Skeletal muscle cell (primary cell): ENCODE results near the gene CGREF1.
A peak's percentile ranks its signal among the peaks of the same experiment; 100 is the strongest.
"Not testable (repeated sequence)": the region's sequence is repeated elsewhere in the genome, so short reads cannot be mapped to it uniquely, and the experiment has no call there.

Experiments
- DNase-seq: peaks from one replicate; pipeline ENCODE4 v3.0.0-alpha.2; 2010; ENCODE audit warnings: low read depth
- H3K4me3 ChIP-seq: 2 replicates; pipeline ENCODE4 v1.5.1; 2011; ENCODE audit warnings: low read depth, mild to moderate bottlenecking, control low read depth, low read length, moderate library complexity

CGREF1 gene

GRCh38 chr2:27079233-27080139, 39.4 kb downstream of the CGREF1 start:
- DNase-seq, result no peak
- H3K4me3 ChIP-seq, result peak overlapping the region; percentile 84

GRCh38 chr2:27078267-27079194, 40.4 kb downstream of the CGREF1 start, which contains the start of gene EMILIN1:
Gene EMILIN1, plus strand, starts transcription at chr2:27078615. Its CDS starts 451 bp downstream, at chr2:27079066.
- DNase-seq, result peak; percentile 83
- peak within 1 kb of the TSS; percentile 84 for H3K4me3 ChIP-seq

DNA sequence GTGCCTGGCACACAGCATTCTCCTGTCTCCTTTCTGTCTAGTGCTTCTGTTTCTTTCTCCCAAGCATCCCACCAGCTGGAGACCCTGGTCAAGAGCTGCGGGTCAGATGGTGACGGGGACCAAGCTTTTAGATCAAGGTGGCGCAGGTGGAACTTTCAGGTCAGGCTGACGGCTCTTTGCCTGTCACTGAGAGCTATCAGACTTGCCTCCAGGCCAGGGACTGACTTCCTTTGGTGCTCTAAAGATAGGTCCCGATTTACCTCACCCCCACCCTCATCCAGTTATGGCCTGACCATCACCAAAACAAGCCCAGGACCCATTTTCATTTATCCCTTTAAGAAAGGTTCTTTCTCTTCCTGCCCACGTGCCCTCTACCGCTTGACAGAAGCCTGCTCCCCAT, 41.7 kb downstream of the CGREF1 start:
- no peak overlapping the region for H3K4me3 ChIP-seq
- DNase-seq, result no peak

GRCh38 chr2:27076323-27076722, 42.6 kb downstream of the CGREF1 start:
- DNase-seq, result no peak
- H3K4me3 ChIP-seq, result no peak overlapping the region

GRCh38 chr2:27075566-27075871, 43.4 kb downstream of the CGREF1 start:
- not testable (repeated sequence) for H3K4me3 ChIP-seq, DNase-seq

DNA sequence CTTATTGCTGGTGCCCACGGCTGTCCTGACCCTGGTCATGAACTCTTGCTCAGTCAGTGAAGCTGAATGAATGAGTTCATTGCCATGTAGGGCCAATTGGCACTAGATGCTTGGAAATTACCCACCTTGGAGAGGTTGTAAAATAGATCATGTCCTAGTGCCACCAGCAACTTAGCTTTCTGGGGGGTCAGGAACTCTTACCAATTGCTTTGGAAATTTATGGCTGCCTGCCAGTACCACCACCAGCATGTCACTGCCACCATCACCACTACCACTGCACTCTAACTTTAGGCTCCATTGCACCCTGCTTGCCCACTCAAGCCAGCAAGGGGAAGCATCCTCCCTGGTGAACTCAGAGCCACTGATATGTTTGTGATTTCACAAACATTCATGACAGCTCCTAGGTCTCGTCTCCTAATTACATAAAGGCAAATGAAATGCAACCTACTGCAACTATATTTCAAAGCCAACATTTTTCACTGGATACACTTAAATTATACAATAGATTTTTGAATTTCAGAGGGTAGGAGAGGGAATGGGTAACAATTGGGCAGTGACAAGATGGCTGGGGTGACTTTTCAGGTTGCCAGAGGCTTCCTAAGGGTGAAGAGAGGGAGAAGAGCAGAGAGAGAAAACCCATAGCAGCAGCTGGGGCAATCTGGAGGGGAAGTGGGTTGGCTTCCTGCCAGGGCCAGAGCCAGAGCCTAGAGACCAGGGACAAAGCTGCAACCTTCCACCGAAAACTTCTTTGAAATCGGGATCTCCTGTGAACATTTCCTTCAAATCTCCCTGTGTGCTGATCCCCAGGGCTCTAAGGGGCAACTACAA, 44.0 kb downstream of the CGREF1 start:
- H3K4me3 ChIP-seq, result no peak overlapping the region
- DNase-seq, result no peak

DNA sequence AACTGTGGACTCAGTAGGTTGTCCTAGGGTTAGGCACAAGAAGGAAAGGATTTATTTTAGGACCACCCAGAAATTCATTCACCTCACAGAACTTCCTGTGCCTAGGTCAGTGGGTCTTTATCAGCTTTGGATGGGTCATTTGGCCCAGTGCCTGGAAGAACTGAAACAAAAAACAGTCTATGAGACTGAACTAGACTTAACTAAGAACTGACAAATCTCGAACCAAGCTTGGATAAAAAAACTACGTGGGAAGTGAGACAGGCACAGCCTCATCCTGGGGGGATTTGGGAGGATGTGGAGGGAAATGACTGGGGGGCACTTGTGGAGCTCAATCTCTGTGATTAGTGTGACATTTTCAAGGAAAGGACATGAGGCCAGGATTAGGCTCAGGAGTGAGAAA, 45.1 kb downstream of the CGREF1 start:
- no peak for DNase-seq
- no peak overlapping the region for H3K4me3 ChIP-seq

- DNase-seq, result peak; percentile 55
- H3K4me3 ChIP-seq, result no peak overlapping the region
These were observed 46.0 kb downstream of the CGREF1 start for GRCh38 chr2:27072920-27073319.

GRCh38 chr2:27071990-27072830, 46.7 kb downstream of the CGREF1 start:
- DNase-seq, result peak; percentile 70
- H3K4me3 ChIP-seq, result peak overlapping the region; percentile 57

GRCh38 chr2:27071277-27071989, 47.5 kb downstream of the CGREF1 start, which contains the start of gene OST4:
Gene OST4, minus strand, starts transcription at chr2:27071654.
- peak within 1 kb of the TSS; percentile 91 for H3K4me3 ChIP-seq
- DNase-seq, result peak; percentile 71

GRCh38 chr2:27070653-27071276, 48.2 kb downstream of the CGREF1 start:
- no peak for DNase-seq
- H3K4me3 ChIP-seq, result peak overlapping the region; percentile 91

DNA sequence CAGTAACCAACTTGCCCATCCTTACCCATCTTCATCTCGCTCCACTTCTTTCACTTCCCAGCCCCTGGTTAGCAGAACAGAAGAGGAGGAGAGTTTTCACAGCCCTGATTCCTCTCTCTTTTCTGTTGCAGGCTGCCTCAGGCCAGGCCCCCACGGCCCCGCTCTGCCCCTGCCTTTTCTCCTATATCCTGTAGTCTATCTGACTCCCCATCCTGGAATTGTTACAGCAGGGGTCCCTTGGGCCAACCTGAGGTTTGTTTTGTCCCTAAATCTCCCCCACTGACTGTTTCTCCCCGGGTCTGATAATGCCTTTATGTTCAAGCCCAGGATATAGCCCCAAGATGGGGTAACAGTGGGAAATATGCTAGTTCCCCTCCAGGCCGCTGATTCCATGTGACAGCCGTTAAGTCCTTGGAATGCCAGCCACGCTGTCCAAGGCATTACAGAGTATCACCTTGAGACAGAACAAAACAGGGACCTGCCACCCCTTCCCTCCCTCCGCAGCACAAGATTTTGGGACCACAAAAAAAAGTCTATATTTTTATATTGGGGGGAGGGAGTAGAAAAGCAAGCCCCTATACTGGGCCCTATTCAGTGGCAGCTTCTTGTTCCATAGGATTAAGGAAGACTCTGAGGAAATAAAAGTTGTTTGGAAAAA, 48.8 kb downstream of the CGREF1 start:
- H3K4me3 ChIP-seq, result peak overlapping the region; percentile 91
- no peak for DNase-seq

- no peak for DNase-seq
- no peak overlapping the region for H3K4me3 ChIP-seq
These were observed 49.5 kb downstream of the CGREF1 start for GRCh38 chr2:27069436-27069835.

- no peak overlapping the region for H3K4me3 ChIP-seq
- no peak for DNase-seq
These were observed 51.5 kb downstream of the CGREF1 start for GRCh38 chr2:27067385-27067784.

GRCh38 chr2:27065128-27065527, 53.8 kb downstream of the CGREF1 start:
- H3K4me3 ChIP-seq, result no peak overlapping the region
- no peak for DNase-seq

GRCh38 chr2:27060323-27060722, 58.6 kb downstream of the CGREF1 start:
- H3K4me3 ChIP-seq, result no peak overlapping the region
- DNase-seq, result no peak
